Mucosa of rectum (tissue), 2 donors: ENCODE measurements around the gene ORC5.

Experiments used
- H3K27ac ChIP-seq, 2 donors: one replicate each; pipeline ENCODE4 v1.7.0; 2013; ENCODE audit warnings: inconsistent platforms in 2 of 2, low read depth in 2 of 2, low read length in 2 of 2
- H3K27me3 ChIP-seq, 2 donors: one replicate each; pipeline ENCODE4 v1.7.0; 2013; ENCODE audit warnings: low read length in 2 of 2; ENCODE audit not compliant: control insufficient read depth in 2 of 2, insufficient read depth in 2 of 2
- H3K36me3 ChIP-seq, 2 donors: one replicate each; pipeline ENCODE4 v1.7.0; 2013; ENCODE audit warnings: low read length in 2 of 2; ENCODE audit not compliant: control insufficient read depth in 2 of 2, insufficient read depth in 2 of 2
- H3K4me1 ChIP-seq, 2 donors: one replicate each; pipeline ENCODE4 v1.7.0; 2013; ENCODE audit warnings: low read length in 2 of 2, mild to moderate bottlenecking in 1 of 2; ENCODE audit not compliant: control insufficient read depth in 2 of 2, insufficient read depth in 2 of 2
- H3K4me3 ChIP-seq, 2 donors: one replicate each; pipeline ENCODE4 v1.7.0; 2013; ENCODE audit warnings: low read length in 2 of 2
- H3K9ac ChIP-seq, 2 donors: one replicate each; pipeline ENCODE4 v1.7.0; 2013; ENCODE audit warnings: low read length in 2 of 2, low read depth in 1 of 2, mild to moderate bottlenecking in 1 of 2
- H3K9me3 ChIP-seq, 2 donors: one replicate each; pipeline ENCODE4 v1.7.0; 2013; ENCODE audit warnings: low read length in 2 of 2; ENCODE audit not compliant: control insufficient read depth in 2 of 2
- donor health status: healthy.
- donor health status: Normal muscosa, but diverticular disease.

The ORC5 gene

GRCh38 chr7:104231054-104232046 lies 23.5 kb upstream of the ORC5 start:
- no peaks in the 10 kb centered on the region for H3K9me3 ChIP-seq
- no peak overlapping the region for H3K4me3 ChIP-seq
- H3K4me1 ChIP-seq: no peaks in the 10 kb centered on the region
- H3K9ac ChIP-seq: no peak overlapping the region
- H3K36me3 ChIP-seq: no peaks in the 10 kb centered on the region
- H3K27ac ChIP-seq: no peak overlapping the region
- H3K27me3 ChIP-seq: no peaks in the 10 kb centered on the region

GRCh38 chr7:104230606-104231005 lies 22.8 kb upstream of the ORC5 start:
- Histone ChIP-seq H3K36me3 (no peaks in the 10 kb centered on the region), H3K9ac (no peak overlapping the region), H3K9me3 (no peaks in the 10 kb centered on the region), H3K4me1 (no peaks in the 10 kb centered on the region), H3K27ac (no peak overlapping the region), H3K27me3 (no peaks in the 10 kb centered on the region), H3K4me3 (no peak overlapping the region)

- H3K9me3 ChIP-seq: no peaks in the 10 kb centered on the region
- H3K4me1 ChIP-seq: peaks cover 0 to 4% of the 10 kb centered on the region in 2 donors
- no peaks in the 10 kb centered on the region for H3K27me3 ChIP-seq
- no peaks in the 10 kb centered on the region for H3K36me3 ChIP-seq
- H3K9ac ChIP-seq: no peak overlapping the region
- H3K4me3 ChIP-seq: no peak overlapping the region
- H3K27ac ChIP-seq: peak overlapping the region in 1 of 2 donors; percentile 44
Observed at GRCh38 chr7:104228442-104228841, 20.6 kb upstream of the ORC5 start.

GRCh38 chr7:104225451-104225850 lies 17.6 kb upstream of the ORC5 start:
- H3K9ac ChIP-seq: no peak overlapping the region
- H3K27ac ChIP-seq: no peak overlapping the region
- no peaks in the 10 kb centered on the region for H3K9me3 ChIP-seq
- no peak overlapping the region for H3K4me3 ChIP-seq
- no peaks in the 10 kb centered on the region for H3K36me3 ChIP-seq
- H3K4me1 ChIP-seq: peaks cover 0 to 4% of the 10 kb centered on the region in 2 donors
- H3K27me3 ChIP-seq: no peaks in the 10 kb centered on the region

- H3K27me3 ChIP-seq: no peaks in the 10 kb centered on the region
Observed at GRCh38 chr7:104217620-104218019, 9.8 kb upstream of the ORC5 start.

GRCh38 chr7:104209063-104209462 lies 1.2 kb upstream of the ORC5 start:
- H3K9ac ChIP-seq: no peak overlapping the region
- H3K27me3 ChIP-seq: no peaks in the 10 kb centered on the region
- peak overlapping the region in 1 of 2 donors; percentile 72 for H3K27ac ChIP-seq
- no peaks in the 10 kb centered on the region for H3K9me3 ChIP-seq
- peak overlapping the region in 1 of 2 donors; percentile 90 for H3K4me3 ChIP-seq
- peaks cover 10 to 12% of the 10 kb centered on the region in 2 donors for H3K4me1 ChIP-seq
- H3K36me3 ChIP-seq: no peaks in the 10 kb centered on the region

More at GRCh38 chr7:104217620-104218019, 9.8 kb upstream of the ORC5 start:
- Histone ChIP-seq H3K27ac (no peak overlapping the region), H3K9me3 (no peaks in the 10 kb centered on the region), H3K36me3 (no peaks in the 10 kb centered on the region), H3K4me1 (no peaks in the 10 kb centered on the region), H3K9ac (no peak overlapping the region), H3K4me3 (no peak overlapping the region)

- no peaks in the 10 kb centered on the region for H3K9me3 ChIP-seq
- H3K9ac ChIP-seq: peak overlapping the region; percentile 74 to 91
- no peaks in the 10 kb centered on the region for H3K27me3 ChIP-seq
- H3K4me3 ChIP-seq: peak overlapping the region; percentile 90 to 100
- peaks cover 10 to 12% of the 10 kb centered on the region in 2 donors for H3K4me1 ChIP-seq
- peaks cover 4% of the 10 kb centered on the region in 2 donors for H3K36me3 ChIP-seq
- peak overlapping the region; percentile 72 to 82 for H3K27ac ChIP-seq
Observed at GRCh38 chr7:104208421-104208780, 588 bp upstream of the ORC5 start.

- peak overlapping the region in 1 of 2 donors; percentile 82 for H3K27ac ChIP-seq
- H3K9ac ChIP-seq: peak overlapping the region; percentile 74 to 82
- no peaks in the 10 kb centered on the region for H3K9me3 ChIP-seq
- H3K27me3 ChIP-seq: no peaks in the 10 kb centered on the region
- H3K4me1 ChIP-seq: peaks cover 10 to 12% of the 10 kb centered on the region in 2 donors
- H3K36me3 ChIP-seq: peaks cover 9 to 11% of the 10 kb centered on the region in 2 donors
- peak overlapping the region; percentile 90 to 100 for H3K4me3 ChIP-seq
Observed at GRCh38 chr7:104207348-104207730, 474 bp downstream of the ORC5 start.

- H3K4me3 ChIP-seq: peak overlapping the region; percentile 90 to 100
- peaks cover 10 to 12% of the 10 kb centered on the region in 2 donors for H3K4me1 ChIP-seq
- no peaks in the 10 kb centered on the region for H3K9me3 ChIP-seq
- H3K27me3 ChIP-seq: no peaks in the 10 kb centered on the region
- H3K36me3 ChIP-seq: peaks cover 10 to 16% of the 10 kb centered on the region in 2 donors
- H3K9ac ChIP-seq: peak overlapping the region; percentile 1 to 74
- no peak overlapping the region for H3K27ac ChIP-seq
Observed at GRCh38 chr7:104206841-104207240, 972 bp downstream of the ORC5 start.

GRCh38 chr7:104198673-104199278 lies 9.0 kb downstream of the ORC5 start:
- Histone ChIP-seq H3K4me1 (no peaks in the 10 kb centered on the region), H3K4me3 (no peak overlapping the region), H3K27me3 (no peaks in the 10 kb centered on the region), H3K9ac (no peak overlapping the region), H3K27ac (no peak overlapping the region), H3K36me3 (peaks cover 56 to 69% of the 10 kb centered on the region in 2 donors), H3K9me3 (no peaks in the 10 kb centered on the region)
